Panc1 (cell line): Measurements from ENCODE around the gene TSHZ3.

Experiments
- POLR2AphosphoS5 ChIP-seq: IDR thresholded peaks from 2 replicates; pipeline ENCODE4 v1.6.1; 2012; ENCODE audit warnings: mild to moderate bottlenecking, low read depth, low read length, moderate library complexity
- TCF7L2 ChIP-seq: IDR thresholded peaks from 2 replicates; pipeline ENCODE4 v1.6.1; 2011; ENCODE audit warnings: mild to moderate bottlenecking, low read depth, low read length, inconsistent platforms
- TF ChIP-seq, protein P1 (sequence below): fragments of 450-650 bp; IDR thresholded peaks from 2 replicates; pipeline ENCODE4 v1.5.1; 2017; ENCODE audit warnings: mild to moderate bottlenecking
- TF ChIP-seq, protein P2 (sequence below), 2 experiments: IDR thresholded peaks; 2 replicates each; pipeline ENCODE4 v1.6.1; 2011 to 2012; ENCODE audit warnings: low read depth in 2 of 2, control low read depth in 1 of 2, low read length in 1 of 2, mild to moderate bottlenecking in 1 of 2, moderate library complexity in 1 of 2; ENCODE audit not compliant: insufficient read depth in 1 of 2

DNA sequence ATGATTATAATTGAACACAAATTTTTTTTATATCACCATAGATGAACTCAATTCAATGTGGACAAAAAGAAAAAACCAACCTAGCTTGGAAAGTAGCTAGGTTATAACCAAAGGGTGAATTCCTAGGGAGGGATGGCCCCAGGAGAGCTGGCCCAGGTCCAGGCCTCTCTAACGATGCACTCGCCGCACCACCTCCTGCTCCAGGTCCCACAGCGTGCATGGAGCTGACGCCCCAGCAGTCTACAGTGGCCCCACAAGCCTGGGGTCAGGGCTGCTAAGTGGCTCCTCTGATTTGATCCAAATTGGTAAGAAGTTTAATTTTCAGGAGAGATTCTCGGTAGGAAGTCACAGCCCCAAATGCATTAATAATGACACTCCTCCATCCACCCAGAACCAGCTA lies 48.8 kb downstream of the TSHZ3 start:
- TF ChIP-seq, protein P1, sequence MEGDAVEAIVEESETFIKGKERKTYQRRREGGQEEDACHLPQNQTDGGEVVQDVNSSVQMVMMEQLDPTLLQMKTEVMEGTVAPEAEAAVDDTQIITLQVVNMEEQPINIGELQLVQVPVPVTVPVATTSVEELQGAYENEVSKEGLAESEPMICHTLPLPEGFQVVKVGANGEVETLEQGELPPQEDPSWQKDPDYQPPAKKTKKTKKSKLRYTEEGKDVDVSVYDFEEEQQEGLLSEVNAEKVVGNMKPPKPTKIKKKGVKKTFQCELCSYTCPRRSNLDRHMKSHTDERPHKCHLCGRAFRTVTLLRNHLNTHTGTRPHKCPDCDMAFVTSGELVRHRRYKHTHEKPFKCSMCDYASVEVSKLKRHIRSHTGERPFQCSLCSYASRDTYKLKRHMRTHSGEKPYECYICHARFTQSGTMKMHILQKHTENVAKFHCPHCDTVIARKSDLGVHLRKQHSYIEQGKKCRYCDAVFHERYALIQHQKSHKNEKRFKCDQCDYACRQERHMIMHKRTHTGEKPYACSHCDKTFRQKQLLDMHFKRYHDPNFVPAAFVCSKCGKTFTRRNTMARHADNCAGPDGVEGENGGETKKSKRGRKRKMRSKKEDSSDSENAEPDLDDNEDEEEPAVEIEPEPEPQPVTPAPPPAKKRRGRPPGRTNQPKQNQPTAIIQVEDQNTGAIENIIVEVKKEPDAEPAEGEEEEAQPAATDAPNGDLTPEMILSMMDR, result no peak
- TF ChIP-seq, protein P2, sequence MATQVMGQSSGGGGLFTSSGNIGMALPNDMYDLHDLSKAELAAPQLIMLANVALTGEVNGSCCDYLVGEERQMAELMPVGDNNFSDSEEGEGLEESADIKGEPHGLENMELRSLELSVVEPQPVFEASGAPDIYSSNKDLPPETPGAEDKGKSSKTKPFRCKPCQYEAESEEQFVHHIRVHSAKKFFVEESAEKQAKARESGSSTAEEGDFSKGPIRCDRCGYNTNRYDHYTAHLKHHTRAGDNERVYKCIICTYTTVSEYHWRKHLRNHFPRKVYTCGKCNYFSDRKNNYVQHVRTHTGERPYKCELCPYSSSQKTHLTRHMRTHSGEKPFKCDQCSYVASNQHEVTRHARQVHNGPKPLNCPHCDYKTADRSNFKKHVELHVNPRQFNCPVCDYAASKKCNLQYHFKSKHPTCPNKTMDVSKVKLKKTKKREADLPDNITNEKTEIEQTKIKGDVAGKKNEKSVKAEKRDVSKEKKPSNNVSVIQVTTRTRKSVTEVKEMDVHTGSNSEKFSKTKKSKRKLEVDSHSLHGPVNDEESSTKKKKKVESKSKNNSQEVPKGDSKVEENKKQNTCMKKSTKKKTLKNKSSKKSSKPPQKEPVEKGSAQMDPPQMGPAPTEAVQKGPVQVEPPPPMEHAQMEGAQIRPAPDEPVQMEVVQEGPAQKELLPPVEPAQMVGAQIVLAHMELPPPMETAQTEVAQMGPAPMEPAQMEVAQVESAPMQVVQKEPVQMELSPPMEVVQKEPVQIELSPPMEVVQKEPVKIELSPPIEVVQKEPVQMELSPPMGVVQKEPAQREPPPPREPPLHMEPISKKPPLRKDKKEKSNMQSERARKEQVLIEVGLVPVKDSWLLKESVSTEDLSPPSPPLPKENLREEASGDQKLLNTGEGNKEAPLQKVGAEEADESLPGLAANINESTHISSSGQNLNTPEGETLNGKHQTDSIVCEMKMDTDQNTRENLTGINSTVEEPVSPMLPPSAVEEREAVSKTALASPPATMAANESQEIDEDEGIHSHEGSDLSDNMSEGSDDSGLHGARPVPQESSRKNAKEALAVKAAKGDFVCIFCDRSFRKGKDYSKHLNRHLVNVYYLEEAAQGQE (IDR thresholded peaks at IDR 0.05; ENCODE audit: insufficient read depth in 1 of 2, low read depth in 2 of 2, low read length in 1 of 2), result no peak
- TF ChIP-seq TCF7L2, result no peak
- TF ChIP-seq POLR2AphosphoS5, result no peak
